ENCODE measurements around the gene PARVB.

DNA sequence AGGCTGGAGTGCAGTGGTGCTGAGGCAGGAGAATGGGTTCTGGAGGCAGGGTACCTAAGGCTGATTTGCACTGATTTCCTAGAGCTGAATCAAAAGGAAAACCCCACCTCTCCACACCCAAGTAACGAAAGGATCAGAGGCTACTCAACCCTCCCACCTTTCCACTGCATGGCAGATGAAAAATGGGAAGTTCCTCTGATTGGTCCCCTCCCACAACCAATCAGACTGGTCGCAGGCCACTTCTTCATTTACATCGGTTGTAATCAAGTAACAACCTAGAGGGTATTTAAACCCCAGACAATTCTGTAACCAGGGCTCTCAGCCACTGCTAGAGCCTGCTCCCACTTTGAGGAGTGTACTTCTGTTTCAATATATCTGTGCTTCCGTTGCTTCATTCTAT, 18.6 kb upstream of the PARVB start:
- TF ChIP-seq POLR2A (IDR thresholded peaks at IDR 0.05; ENCODE audit: low read length), result no peak
- no peak for TF ChIP-seq GATA1 (IDR thresholded peaks at IDR 0.05; ENCODE audit: low read depth, low read length)

Measured in erythroblast (primary cell).